ENCODE measurements around the gene COL27A1. TPM values are rescaled to one million over a fixed set of nuclear protein-coding genes. Genes with fewer than 3 reads are reported as not detected.

The COL27A1 gene
- total and polyA plus RNA-seq, 4 donors = 10.9 to 25.6 (median 17.4) TPM

DNA sequence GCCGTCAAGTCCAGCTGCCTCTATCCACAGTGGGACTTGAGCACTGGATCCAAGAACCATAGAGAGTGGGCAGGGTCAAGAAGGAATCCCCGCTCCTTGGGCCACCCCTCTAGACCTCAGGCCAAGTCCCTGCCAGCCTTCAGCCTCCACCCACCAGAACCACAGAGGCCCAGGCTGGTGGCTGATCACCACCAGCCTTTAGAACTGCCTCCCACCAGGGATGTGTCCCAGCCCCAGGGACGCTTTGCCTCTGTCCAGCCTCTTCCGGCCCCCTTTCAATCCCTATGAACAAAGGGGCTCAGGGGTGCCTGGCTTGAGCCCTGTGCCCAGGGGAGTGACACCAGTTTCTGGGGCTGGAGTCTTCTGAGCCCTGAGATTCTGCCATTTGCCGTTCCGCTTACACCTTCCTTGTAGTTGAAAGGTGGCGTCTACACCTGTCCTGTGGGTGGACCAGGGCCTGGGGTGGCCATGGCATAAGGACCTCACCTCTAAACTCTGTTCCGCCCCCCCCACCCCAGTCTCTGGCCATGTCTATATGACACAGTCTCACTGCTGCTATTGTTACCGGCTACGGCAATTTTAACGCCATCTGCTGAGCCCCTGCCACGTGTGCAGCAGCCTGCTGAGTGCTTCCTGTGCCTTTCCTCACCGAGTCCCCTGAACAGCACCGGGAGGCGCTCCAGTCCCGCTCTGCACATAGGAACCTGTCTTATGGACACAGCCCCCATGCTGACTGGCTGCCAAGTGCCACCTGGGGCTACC is 131.8 kb downstream of the COL27A1 start:
- no peak overlapping the region for H3K4me3 ChIP-seq
- H3K27ac ChIP-seq (ENCODE audit: low read depth in 1 of 2, low read length in 1 of 2) = no peak overlapping the region
- DNase-seq (peak in 1 of 3 donors; percentile 11), ATAC-seq (ENCODE audit: insufficient read depth, low FRiP score) (no peak)
- 81 to 83% methylated on average over 16 of the region's 16 CpGs for WGBS, 2 donors
- no peak overlapping the region for H3K9ac ChIP-seq (ENCODE audit: insufficient read depth in 1 of 2, low read length in 2 of 2)
- H3K9me3 ChIP-seq (ENCODE audit: control insufficient read depth in 4 of 4, insufficient read depth in 3 of 4, low read length in 3 of 4) = no peaks in the 10 kb centered on the region
- H3K36me3 ChIP-seq (ENCODE audit: control insufficient read depth in 4 of 4, insufficient read depth in 4 of 4, low read length in 4 of 4) = peaks cover 0 to 22% (median 7%) of the 10 kb centered on the region in 4 donors
- TF ChIP-seq, protein P1, sequence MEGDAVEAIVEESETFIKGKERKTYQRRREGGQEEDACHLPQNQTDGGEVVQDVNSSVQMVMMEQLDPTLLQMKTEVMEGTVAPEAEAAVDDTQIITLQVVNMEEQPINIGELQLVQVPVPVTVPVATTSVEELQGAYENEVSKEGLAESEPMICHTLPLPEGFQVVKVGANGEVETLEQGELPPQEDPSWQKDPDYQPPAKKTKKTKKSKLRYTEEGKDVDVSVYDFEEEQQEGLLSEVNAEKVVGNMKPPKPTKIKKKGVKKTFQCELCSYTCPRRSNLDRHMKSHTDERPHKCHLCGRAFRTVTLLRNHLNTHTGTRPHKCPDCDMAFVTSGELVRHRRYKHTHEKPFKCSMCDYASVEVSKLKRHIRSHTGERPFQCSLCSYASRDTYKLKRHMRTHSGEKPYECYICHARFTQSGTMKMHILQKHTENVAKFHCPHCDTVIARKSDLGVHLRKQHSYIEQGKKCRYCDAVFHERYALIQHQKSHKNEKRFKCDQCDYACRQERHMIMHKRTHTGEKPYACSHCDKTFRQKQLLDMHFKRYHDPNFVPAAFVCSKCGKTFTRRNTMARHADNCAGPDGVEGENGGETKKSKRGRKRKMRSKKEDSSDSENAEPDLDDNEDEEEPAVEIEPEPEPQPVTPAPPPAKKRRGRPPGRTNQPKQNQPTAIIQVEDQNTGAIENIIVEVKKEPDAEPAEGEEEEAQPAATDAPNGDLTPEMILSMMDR (IDR thresholded peaks at IDR 0.05; ENCODE audit: control extremely low read depth, extremely low read depth) = no peak
- no peaks in the 10 kb centered on the region for H3K27me3 ChIP-seq (ENCODE audit: control insufficient read depth in 3 of 3, insufficient read depth in 3 of 3, low read length in 2 of 3)
- peaks cover 0 to 13% (median 5%) of the 10 kb centered on the region in 5 donors for H3K4me1 ChIP-seq (ENCODE audit: control insufficient read depth in 5 of 5, insufficient read depth in 5 of 5, low read length in 5 of 5)

DNA sequence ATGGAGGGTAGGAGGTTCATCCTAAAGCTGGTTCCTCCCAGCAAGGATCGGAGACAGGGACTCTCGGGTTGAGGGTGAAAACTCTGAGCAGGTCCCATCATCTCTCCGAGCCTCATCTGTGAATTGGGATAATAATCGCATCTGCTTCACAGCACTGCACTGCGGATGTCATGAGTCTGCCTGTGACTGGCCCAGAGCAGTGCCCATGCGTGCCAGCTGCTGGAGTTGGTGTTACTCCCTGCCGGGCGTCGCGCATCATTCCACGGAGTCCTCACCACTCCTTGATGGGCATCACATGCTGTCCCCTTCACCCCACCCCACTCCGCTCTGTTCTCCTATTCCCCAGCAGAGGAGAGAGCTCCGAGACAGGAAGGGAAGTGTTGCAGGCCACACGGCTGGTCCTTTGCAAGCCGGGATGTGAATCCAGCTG is 132.4 kb downstream of the COL27A1 start:
- H3K9ac ChIP-seq (ENCODE audit: insufficient read depth in 1 of 2, low read length in 2 of 2) = no peak overlapping the region
- ATAC-seq (ENCODE audit: insufficient read depth, low FRiP score) (no peak), DNase-seq (no peak)
- TF ChIP-seq, protein P1 (IDR thresholded peaks at IDR 0.05; ENCODE audit: control extremely low read depth, extremely low read depth) = no peak
- H3K4me3 ChIP-seq = no peak overlapping the region
- H3K9me3 ChIP-seq (ENCODE audit: control insufficient read depth in 4 of 4, insufficient read depth in 3 of 4, low read length in 3 of 4) = no peaks in the 10 kb centered on the region
- H3K36me3 ChIP-seq (ENCODE audit: control insufficient read depth in 4 of 4, insufficient read depth in 4 of 4, low read length in 4 of 4) = peaks cover 0 to 28% (median 9%) of the 10 kb centered on the region in 4 donors
- no peaks in the 10 kb centered on the region for H3K27me3 ChIP-seq (ENCODE audit: control insufficient read depth in 3 of 3, insufficient read depth in 3 of 3, low read length in 2 of 3)
- 77 to 84% methylated on average over 15 of the region's 15 CpGs for WGBS, 2 donors
- H3K27ac ChIP-seq (ENCODE audit: low read depth in 1 of 2, low read length in 1 of 2) = no peak overlapping the region
- peaks cover 0 to 13% (median 5%) of the 10 kb centered on the region in 5 donors for H3K4me1 ChIP-seq (ENCODE audit: control insufficient read depth in 5 of 5, insufficient read depth in 5 of 5, low read length in 5 of 5)

DNA sequence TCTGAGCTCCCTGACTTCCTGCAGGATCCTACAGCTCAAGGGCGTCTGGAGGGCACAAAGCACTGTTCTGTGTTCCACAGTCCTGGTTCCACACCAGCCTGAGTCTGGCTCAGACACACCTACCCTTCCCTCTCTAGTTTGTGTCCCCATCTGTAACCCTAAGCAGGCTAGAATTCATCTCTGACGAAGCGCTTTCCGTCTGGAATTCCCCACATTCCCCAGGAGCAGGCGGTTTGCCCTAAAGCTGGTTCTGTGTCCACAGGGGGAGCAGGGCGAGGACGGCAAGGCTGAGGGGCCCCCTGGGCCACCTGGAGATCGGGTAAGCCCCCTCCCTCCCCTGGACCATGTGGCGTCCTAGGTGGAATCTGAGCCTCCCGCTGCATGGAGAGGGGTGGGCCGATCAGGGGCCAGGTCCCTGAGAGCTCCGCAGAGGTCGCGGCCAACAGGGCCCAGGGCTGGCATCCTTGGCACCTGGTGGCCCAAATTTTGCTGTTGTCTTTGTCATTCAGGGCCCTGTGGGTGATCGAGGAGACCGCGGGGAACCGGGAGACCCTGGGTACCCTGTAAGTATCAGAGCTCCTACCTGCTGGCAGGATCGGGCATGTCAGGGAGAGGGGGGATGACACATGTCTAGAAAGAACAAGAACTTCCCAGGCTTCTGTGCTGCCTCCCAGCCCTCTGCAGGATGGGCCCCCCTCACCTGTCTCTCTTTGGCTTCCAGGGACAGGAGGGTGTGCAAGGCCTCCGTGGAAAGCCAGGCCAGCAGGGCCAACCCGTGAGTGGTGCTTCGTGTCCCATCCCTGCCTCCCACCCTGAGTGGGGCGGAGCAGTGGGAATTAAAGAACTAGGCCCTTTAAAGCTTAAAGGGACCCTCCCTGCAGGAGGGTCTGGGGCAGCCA is 133.1 kb downstream of the COL27A1 start:
- WGBS, 2 donors = 71 to 78% methylated on average over 23 of the region's 23 CpGs
- peaks cover 0 to 13% (median 5%) of the 10 kb centered on the region in 5 donors for H3K4me1 ChIP-seq (ENCODE audit: control insufficient read depth in 5 of 5, insufficient read depth in 5 of 5, low read length in 5 of 5)
- DNase-seq (peak; percentile 20 to 33 (median 24)), ATAC-seq (ENCODE audit: insufficient read depth, low FRiP score) (no peak)
- H3K36me3 ChIP-seq (ENCODE audit: control insufficient read depth in 4 of 4, insufficient read depth in 4 of 4, low read length in 4 of 4) = peaks cover 0 to 35% (median 12%) of the 10 kb centered on the region in 4 donors
- H3K9ac ChIP-seq (ENCODE audit: insufficient read depth in 1 of 2, low read length in 2 of 2) = no peak overlapping the region
- no peaks in the 10 kb centered on the region for H3K27me3 ChIP-seq (ENCODE audit: control insufficient read depth in 3 of 3, insufficient read depth in 3 of 3, low read length in 2 of 3)
- H3K9me3 ChIP-seq (ENCODE audit: control insufficient read depth in 4 of 4, insufficient read depth in 3 of 4, low read length in 3 of 4) = no peaks in the 10 kb centered on the region
- TF ChIP-seq, protein P1 (IDR thresholded peaks at IDR 0.05; ENCODE audit: control extremely low read depth, extremely low read depth) = no peak
- no peak overlapping the region for H3K27ac ChIP-seq (ENCODE audit: low read depth in 1 of 2, low read length in 1 of 2)
- H3K4me3 ChIP-seq = no peak overlapping the region

All from lung (tissue), 12 donors.